Peyer's patch (tissue), 4 donors: ENCODE measurements around the gene HRC.

Source experiments
- CTCF ChIP-seq, 6 experiments: fragments of 450-650 bp in 4 of 6; fragments of 200-600 bp in 2 of 6; sonication (generic) in 1 of 6; IDR thresholded peaks; one replicate each; pipeline ENCODE4 v1.5.1; 2017 to 2019; ENCODE audit warnings: antibody characterized with exemption in 6 of 6, mild to moderate bottlenecking in 3 of 6, moderate library complexity in 1 of 6
- POLR2A ChIP-seq, 2 donors: fragments of 450-650 bp; IDR thresholded peaks; one replicate each; pipeline ENCODE4 v1.5.1; 2017; ENCODE audit warnings: antibody characterized with exemption in 2 of 2, mild to moderate bottlenecking in 2 of 2, moderate library complexity in 2 of 2

- no peak for TF ChIP-seq CTCF (IDR thresholded peaks at IDR 0.05)
- no peak for TF ChIP-seq POLR2A (IDR thresholded peaks at IDR 0.05)
These were observed 33.5 kb upstream of the HRC start for GRCh38 chr19:49188626-49189200.
